Ovary (tissue), 3 donors: ENCODE results near the gene GRIPAP1.

ENCODE experiments used
- EP300 ChIP-seq: sonication (generic); formaldehyde crosslinking; IDR thresholded peaks from one replicate; pipeline ENCODE4 v1.6.1; 2017; ENCODE audit warnings: antibody characterized with exemption
- POLR2A ChIP-seq: fragments of 450-650 bp; IDR thresholded peaks from one replicate; pipeline ENCODE4 v1.6.1; 2017; ENCODE audit warnings: antibody characterized with exemption, mild to moderate bottlenecking, moderate library complexity
- TF ChIP-seq, protein P1 (sequence below), 3 donors: fragments of 450-650 bp in 2 of 3; fragments of 200-600 bp in 1 of 3; IDR thresholded peaks; one replicate each; pipeline versions ENCODE4 v1.5.1 to v1.8.0; 2016 to 2022; ENCODE audit warnings: antibody characterized with exemption in 3 of 3, mild to moderate bottlenecking in 1 of 3
- donor health status: DM: no; HTN: no; CAD: no.

DNA sequence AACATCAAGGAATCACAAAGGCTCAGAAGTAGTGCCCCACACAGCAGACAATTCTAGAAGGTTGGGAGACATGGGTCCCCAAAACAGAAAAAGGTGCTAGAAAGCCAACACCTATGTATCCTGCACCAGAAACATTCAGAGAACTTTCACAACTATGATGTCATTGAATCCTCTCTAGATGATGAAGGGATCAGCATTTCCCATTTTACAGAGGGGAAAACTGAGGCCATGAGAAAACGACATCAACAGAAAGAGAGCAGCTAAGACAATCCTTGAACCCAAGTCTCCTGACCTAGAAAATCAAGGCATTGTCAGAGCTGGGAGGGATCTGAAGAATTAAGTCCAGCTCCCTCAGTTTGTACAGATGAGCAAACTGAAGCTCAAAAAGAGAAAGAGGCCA lies 33.7 kb downstream of the GRIPAP1 start:
- TF ChIP-seq POLR2A = no peak
- TF ChIP-seq, protein P1, sequence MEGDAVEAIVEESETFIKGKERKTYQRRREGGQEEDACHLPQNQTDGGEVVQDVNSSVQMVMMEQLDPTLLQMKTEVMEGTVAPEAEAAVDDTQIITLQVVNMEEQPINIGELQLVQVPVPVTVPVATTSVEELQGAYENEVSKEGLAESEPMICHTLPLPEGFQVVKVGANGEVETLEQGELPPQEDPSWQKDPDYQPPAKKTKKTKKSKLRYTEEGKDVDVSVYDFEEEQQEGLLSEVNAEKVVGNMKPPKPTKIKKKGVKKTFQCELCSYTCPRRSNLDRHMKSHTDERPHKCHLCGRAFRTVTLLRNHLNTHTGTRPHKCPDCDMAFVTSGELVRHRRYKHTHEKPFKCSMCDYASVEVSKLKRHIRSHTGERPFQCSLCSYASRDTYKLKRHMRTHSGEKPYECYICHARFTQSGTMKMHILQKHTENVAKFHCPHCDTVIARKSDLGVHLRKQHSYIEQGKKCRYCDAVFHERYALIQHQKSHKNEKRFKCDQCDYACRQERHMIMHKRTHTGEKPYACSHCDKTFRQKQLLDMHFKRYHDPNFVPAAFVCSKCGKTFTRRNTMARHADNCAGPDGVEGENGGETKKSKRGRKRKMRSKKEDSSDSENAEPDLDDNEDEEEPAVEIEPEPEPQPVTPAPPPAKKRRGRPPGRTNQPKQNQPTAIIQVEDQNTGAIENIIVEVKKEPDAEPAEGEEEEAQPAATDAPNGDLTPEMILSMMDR (IDR thresholded peaks at IDR 0.05) = no peak
- TF ChIP-seq EP300 = no peak
